MM.1S (cell line): ENCODE measurements around the gene LILRB1.

ENCODE experiments used
- CTCF ChIP-seq: fragments of 300-600 bp; sonication (generic); IDR thresholded peaks from 2 replicates; pipeline ENCODE4 v1.5.1; 2016; ENCODE audit warnings: antibody characterized with exemption, low read length, mixed read lengths
- EZH2 ChIP-seq: fragments of 300-600 bp; sonication (generic); optimal IDR thresholded peaks from 2 replicates; pipeline ENCODE3; 2017; ENCODE audit warnings: low read depth, mild to moderate bottlenecking, antibody characterized with exemption, low read length, mixed read lengths
- EZH2phosphoT487 ChIP-seq: fragments of 300-600 bp; sonication (generic); IDR thresholded peaks from 2 replicates; pipeline ENCODE4 v1.6.1; 2018; ENCODE audit warnings: antibody characterized with exemption, low read length

GRCh38 chr19:54608205-54608604 is 22.1 kb upstream of the LILRB1 start:
- TF ChIP-seq EZH2 = no peak
- TF ChIP-seq CTCF = no peak
- TF ChIP-seq EZH2phosphoT487 = no peak
